RWPE1 (cell line): ENCODE results near the gene DHRS9.
"Not testable (repeated sequence)": the region's sequence is repeated elsewhere in the genome, so short reads cannot be mapped to it uniquely, and the experiment has no call there.

Experiments
- CTCF ChIA-PET: fragments of 350-600 bp; sonication (Branson Sonifier 250); formaldehyde crosslinking; extraction: SDS; loops from one replicate; lab custom pipeline; 2021; lab: Yijun Ruan, JAX
- POLR2A ChIA-PET: fragments of 400-600 bp; formaldehyde crosslinking; extraction: SDS; loops from one replicate; lab custom pipeline; 2020; ENCODE audit warnings: antibody characterized with exemption; ENCODE audit not compliant: low non-redundant PET; lab: Yijun Ruan, JAX
- DNase-seq: peaks from one replicate; pipeline ENCODE4 v3.0.0; 2012; ENCODE audit warnings: low spot score
- H3K27ac ChIP-seq: fragments of 450-650 bp; 2 replicates; pipeline ENCODE4 v1.5.1; 2017
- CTCF ChIP-seq: fragments of 450-650 bp; conservative IDR thresholded peaks from 2 replicates; pipeline ENCODE4 v1.5.1; 2017; ENCODE audit warnings: low read depth, mild to moderate bottlenecking

The DHRS9 gene

GRCh38 chr2:169041594-169041993 lies 27.8 kb upstream of the DHRS9 start:
- ChIA-PET CTCF (no interaction called here), POLR2A (no interaction called here)
- H3K27ac ChIP-seq: no peak overlapping the region
- TF ChIP-seq CTCF: no peak
- DNase-seq: no peak

- ChIA-PET POLR2A (no interaction called here), CTCF (no interaction called here)
- TF ChIP-seq CTCF: no peak
- no peak for DNase-seq
- H3K27ac ChIP-seq: no peak overlapping the region
Observed at GRCh38 chr2:169042856-169043255, 26.5 kb upstream of the DHRS9 start.

- TF ChIP-seq CTCF: no peak
- DNase-seq: peak; percentile 21
- H3K27ac ChIP-seq: peak overlapping the region; percentile 31; the same call in 1 of the 2 replicates
- ChIA-PET POLR2A (no interaction called here), CTCF (no interaction called here)
Observed at GRCh38 chr2:169046440-169047151, 22.8 kb upstream of the DHRS9 start.

GRCh38 chr2:169047256-169048250 lies 21.8 kb upstream of the DHRS9 start:
- no peak for DNase-seq
- ChIA-PET POLR2A (no interaction called here), CTCF (interaction anchor here (0.6 kb wide), 1 partner anchor 50 kb away, joined by 5 read pairs; no protein-coding TSS in a partner anchor)
- H3K27ac ChIP-seq: no peak overlapping the region
- TF ChIP-seq CTCF: no peak

- TF ChIP-seq CTCF: no peak
- H3K27ac ChIP-seq: no peak overlapping the region
- no peak for DNase-seq
- CTCF ChIA-PET: no interaction called here
- POLR2A ChIA-PET: no interaction called here
Observed at GRCh38 chr2:169049142-169049541, 20.2 kb upstream of the DHRS9 start.

- ChIA-PET POLR2A (no interaction called here), CTCF (no interaction called here)
- DNase-seq: peak; percentile 34
Observed at GRCh38 chr2:169050476-169051240, 18.7 kb upstream of the DHRS9 start.

GRCh38 chr2:169054575-169054974 lies 14.8 kb upstream of the DHRS9 start:
- POLR2A ChIA-PET, CTCF ChIA-PET, H3K27ac ChIP-seq, DNase-seq: not testable (repeated sequence)

More at GRCh38 chr2:169050476-169051240, 18.7 kb upstream of the DHRS9 start:
- H3K27ac ChIP-seq: no peak overlapping the region
- no peak for TF ChIP-seq CTCF

GRCh38 chr2:169064199-169064598 lies 5.2 kb upstream of the DHRS9 start:
- DNase-seq, H3K27ac ChIP-seq, POLR2A ChIA-PET, CTCF ChIA-PET: not testable (repeated sequence)
